GM21528 (cell line): ENCODE measurements around the gene MYO3B.
A peak's percentile ranks its signal among the peaks of the same experiment; 100 is the strongest.
"Not testable (repeated sequence)": the region's sequence is repeated elsewhere in the genome, so short reads cannot be mapped to it uniquely, and the experiment has no call there.

Experiments used
- ATAC-seq: cut with Tn5 transposase; IDR thresholded peaks from one replicate; pipeline ENCODE4 v1.9.1; 2021; ENCODE audit warnings: mild to moderate bottlenecking, moderate library complexity; ENCODE audit not compliant: unreplicated experiment, low FRiP score

MYO3B gene

GRCh38 chr2:170206805-170207407 is 29.0 kb downstream of the MYO3B start:
- no peak for ATAC-seq

- no peak for ATAC-seq
Observed at GRCh38 chr2:170207901-170208300, 30.0 kb downstream of the MYO3B start.

GRCh38 chr2:170208967-170209366 is 31.0 kb downstream of the MYO3B start:
- ATAC-seq, result no peak

GRCh38 chr2:170212625-170213280 is 34.8 kb downstream of the MYO3B start:
- ATAC-seq, result no peak

GRCh38 chr2:170213281-170213625 is 35.3 kb downstream of the MYO3B start:
- ATAC-seq, result not testable (repeated sequence)

GRCh38 chr2:170213651-170214050 is 35.7 kb downstream of the MYO3B start:
- no peak for ATAC-seq

- no peak for ATAC-seq
Observed at GRCh38 chr2:170214309-170214948, 36.5 kb downstream of the MYO3B start.

- ATAC-seq, result no peak
Observed at GRCh38 chr2:170215021-170215420, 37.1 kb downstream of the MYO3B start.

- no peak for ATAC-seq
Observed at GRCh38 chr2:170216428-170216827, 38.5 kb downstream of the MYO3B start.

- ATAC-seq, result no peak
Observed at GRCh38 chr2:170216981-170217380, 39.0 kb downstream of the MYO3B start.

- ATAC-seq, result no peak
Observed at GRCh38 chr2:170217778-170218251, 39.9 kb downstream of the MYO3B start.

GRCh38 chr2:170218456-170218855 is 40.5 kb downstream of the MYO3B start:
- ATAC-seq, result no peak

GRCh38 chr2:170218931-170219330 is 41.0 kb downstream of the MYO3B start:
- ATAC-seq, result no peak

GRCh38 chr2:170221317-170222288 is 43.7 kb downstream of the MYO3B start:
- no peak for ATAC-seq

- ATAC-seq, result no peak
Observed at GRCh38 chr2:170222298-170222697, 44.4 kb downstream of the MYO3B start.

GRCh38 chr2:170222842-170223241 is 44.9 kb downstream of the MYO3B start:
- no peak for ATAC-seq

GRCh38 chr2:170224692-170225294 is 46.8 kb downstream of the MYO3B start:
- ATAC-seq, result no peak

GRCh38 chr2:170226216-170226615 is 48.3 kb downstream of the MYO3B start:
- ATAC-seq, result no peak

GRCh38 chr2:170227507-170227947 is 49.6 kb downstream of the MYO3B start:
- ATAC-seq, result peak; percentile 72

GRCh38 chr2:170227951-170228350 is 50.0 kb downstream of the MYO3B start:
- peak; percentile 14 for ATAC-seq
